OCI-LY3 (cell line): ENCODE data around the gene PDLIM3.

Source experiments
- H2AFZ ChIP-seq: fragments of 200-600, 300-600 bp; shearing (Covaris generic); 2 replicates; pipeline ENCODE4 v1.6.0; 2014; ENCODE audit warnings: antibody characterized with exemption, low read depth, low read length
- H3K27ac ChIP-seq: fragments of 200-600, 300-600 bp; sonication (generic); 2 replicates; pipeline ENCODE4 v1.5.1; 2014; ENCODE audit warnings: mild to moderate bottlenecking, low read length, moderate library complexity, mixed read lengths
- H3K27me3 ChIP-seq: fragments of 200-600, 300-600 bp; sonication (generic); 2 replicates; pipeline ENCODE4 v1.6.1; 2014; ENCODE audit warnings: low read depth, low read length, mixed read lengths
- H3K36me3 ChIP-seq: fragments of 200-600, 300-600 bp; sonication (generic); replicated peaks from 2 replicates; pipeline ENCODE3; 2014; ENCODE audit warnings: low read depth, low read length, mixed read lengths
- H3K4me1 ChIP-seq: fragments of 300-600, 200-600 bp; sonication (generic); 2 replicates; pipeline ENCODE4 v1.6.1; 2014; ENCODE audit warnings: low read length, mixed read lengths
- H3K4me2 ChIP-seq: fragments of 200-600, 300-600 bp; sonication (generic); 2 replicates; pipeline ENCODE4 v1.6.1; 2014; ENCODE audit warnings: low read length, mixed read lengths
- H3K4me3 ChIP-seq: fragments of 300-600, 200-600 bp; sonication (generic); 2 replicates; pipeline ENCODE4 v1.5.1; 2014; ENCODE audit warnings: antibody characterized with exemption, mild to moderate bottlenecking, low read length, moderate library complexity
- H3K79me2 ChIP-seq: fragments of 300-600, 200-600 bp; shearing (Covaris generic); 2 replicates; pipeline ENCODE4 v1.6.1; 2014; ENCODE audit warnings: mild to moderate bottlenecking, low read length, mixed read lengths
- H3K9ac ChIP-seq: fragments of 300-600, 200-600 bp; shearing (Covaris generic); 2 replicates; pipeline ENCODE4 v1.6.0; 2014; ENCODE audit warnings: mild to moderate bottlenecking, low read length, moderate library complexity
- H3K9me3 ChIP-seq: fragments of 200-600, 300-600 bp; shearing (Covaris generic); 2 replicates; pipeline ENCODE4 v1.6.1; 2014; ENCODE audit warnings: low read length, mixed read lengths; ENCODE audit not compliant: insufficient read depth
- H4K20me1 ChIP-seq: fragments of 200-600, 300-600 bp; sonication (generic); 2 replicates; pipeline ENCODE4 v1.6.1; 2016; ENCODE audit warnings: low read length, mixed read lengths; ENCODE audit not compliant: insufficient read depth
- CTCF ChIP-seq: fragments of 200-600, 300-600 bp; sonication (generic); IDR thresholded peaks from 2 replicates; pipeline ENCODE4 v1.5.1; 2014; ENCODE audit warnings: antibody characterized with exemption, low read length, low read depth
- EZH2phosphoT487 ChIP-seq: fragments of 200-600 bp; shearing (Covaris generic); IDR thresholded peaks from 2 replicates; pipeline ENCODE4 v1.6.1; 2018; ENCODE audit warnings: antibody characterized with exemption, mixed run types, low read depth

Gene PDLIM3

DNA sequence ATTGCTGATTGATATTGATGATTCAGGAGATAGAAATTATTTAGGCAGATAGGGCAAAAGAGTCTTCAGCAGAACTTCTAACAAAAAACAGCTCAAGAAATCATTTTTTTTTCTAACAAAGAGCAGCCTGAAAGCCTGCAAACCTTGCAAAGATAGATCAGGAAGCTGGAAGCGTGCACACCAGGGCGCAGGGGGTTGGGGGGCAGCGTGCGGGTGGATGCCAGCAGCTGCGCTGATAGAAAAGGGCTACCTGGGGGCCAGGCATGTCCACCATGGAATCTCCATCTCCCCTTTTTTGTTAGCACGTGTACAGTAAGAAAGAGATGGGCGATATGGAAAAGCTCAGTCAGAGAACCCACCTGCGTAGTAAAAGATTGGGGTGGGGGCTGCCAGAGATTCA lies 62.1 kb downstream of the PDLIM3 start:
- no peak overlapping the region for H3K4me3 ChIP-seq
- H3K36me3 ChIP-seq, result no peaks in the 10 kb centered on the region
- no peaks in the 10 kb centered on the region for H4K20me1 ChIP-seq
- no peak overlapping the region for H3K27ac ChIP-seq
- H3K27me3 ChIP-seq, result no peaks in the 10 kb centered on the region
- H2AFZ ChIP-seq, result no peak overlapping the region
- no peaks in the 10 kb centered on the region for H3K9me3 ChIP-seq
- no peak overlapping the region for H3K9ac ChIP-seq
- TF ChIP-seq CTCF, result no peak
- no peak for TF ChIP-seq EZH2phosphoT487
- no peaks in the 10 kb centered on the region for H3K79me2 ChIP-seq
- no peak overlapping the region for H3K4me2 ChIP-seq
- no peaks in the 10 kb centered on the region for H3K4me1 ChIP-seq

- Histone ChIP-seq H3K36me3 (no peaks in the 10 kb centered on the region), H3K4me3 (peak overlapping the region; percentile 82), H3K4me2 (peak overlapping the region; percentile 73), H2AFZ (no peak overlapping the region; the same call in 1 of the 2 replicates), H3K4me1 (no peaks in the 10 kb centered on the region), H3K9me3 (no peaks in the 10 kb centered on the region), H3K79me2 (no peaks in the 10 kb centered on the region), H3K9ac (peak overlapping the region; percentile 66), H4K20me1 (no peaks in the 10 kb centered on the region), H3K27me3 (no peaks in the 10 kb centered on the region), H3K27ac (no peak overlapping the region)
- TF ChIP-seq CTCF (no peak), EZH2phosphoT487 (no peak)
These were observed 63.2 kb downstream of the PDLIM3 start for GRCh38 chr4:185472103-185472542.

- H3K36me3 ChIP-seq, result no peaks in the 10 kb centered on the region
- peak within 1 kb of the TSS; percentile 66 for H3K9ac ChIP-seq
- no peaks in the 10 kb centered on the region for H3K79me2 ChIP-seq
- no peak within 1 kb of the TSS for H3K27ac ChIP-seq
- H3K27me3 ChIP-seq, result no peaks in the 10 kb centered on the region
- no peaks in the 10 kb centered on the region for H3K4me1 ChIP-seq
- no peak for TF ChIP-seq EZH2phosphoT487
- peak; percentile 21 for TF ChIP-seq CTCF
- peak within 1 kb of the TSS; percentile 87 for H3K4me2 ChIP-seq
- peak within 1 kb of the TSS; percentile 83 for H3K4me3 ChIP-seq
- H3K9me3 ChIP-seq, result no peaks in the 10 kb centered on the region
- H4K20me1 ChIP-seq, result no peaks in the 10 kb centered on the region
- peak within 1 kb of the TSS; percentile 46; the same call in 1 of the 2 replicates for H2AFZ ChIP-seq
These were observed 63.8 kb downstream of the PDLIM3 start, which contains the start of gene CCDC110 for GRCh38 chr4:185471235-185472102. Gene CCDC110 (minus strand): TSS chr4:185471733. CDS start chr4:185471683, 50 bp downstream.

DNA sequence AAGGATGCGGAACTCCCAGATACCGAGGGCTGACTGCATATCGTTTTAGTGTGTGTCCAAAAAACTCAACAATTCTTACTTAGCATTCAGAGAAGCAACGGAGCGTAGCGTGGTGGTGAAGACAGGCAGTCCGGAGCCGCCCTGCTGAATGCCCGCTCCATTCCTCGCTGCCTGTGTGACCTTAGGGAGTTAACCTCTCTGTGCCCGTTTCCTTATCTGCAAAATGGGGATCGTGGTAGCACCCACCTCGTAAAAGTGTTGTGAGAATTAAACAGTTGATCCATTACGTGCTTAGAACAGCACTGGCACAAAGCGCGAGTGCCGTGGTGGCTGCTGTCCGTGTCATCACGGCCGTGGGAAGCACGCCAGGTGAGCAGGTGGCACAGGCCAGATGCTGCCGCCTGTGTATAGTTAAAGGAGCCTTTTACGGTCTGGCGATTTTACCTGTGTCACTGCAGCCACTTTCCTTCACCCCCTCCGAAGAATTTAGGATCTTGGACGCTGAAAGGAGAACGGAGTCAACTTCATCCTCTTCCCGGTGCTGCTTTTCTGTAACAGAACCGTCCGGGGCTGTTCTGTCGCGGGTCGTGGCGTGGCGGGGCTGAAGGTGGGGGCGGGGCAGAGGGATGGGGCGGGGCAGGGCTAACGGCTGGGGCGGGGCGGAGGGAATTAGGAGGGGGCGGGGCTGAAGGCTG lies 64.7 kb downstream of the PDLIM3 start:
- Histone ChIP-seq H4K20me1 (no peaks in the 10 kb centered on the region), H3K9me3 (no peaks in the 10 kb centered on the region), H3K4me2 (peak overlapping the region; percentile 87), H3K27ac (no peak overlapping the region), H3K4me1 (no peaks in the 10 kb centered on the region), H3K36me3 (no peaks in the 10 kb centered on the region), H3K27me3 (no peaks in the 10 kb centered on the region), H3K79me2 (no peaks in the 10 kb centered on the region), H3K9ac (peak overlapping the region; percentile 27), H2AFZ (peak overlapping the region; percentile 46; the same call in 1 of the 2 replicates), H3K4me3 (peak overlapping the region; percentile 83)
- no peak for TF ChIP-seq EZH2phosphoT487
- no peak for TF ChIP-seq CTCF
